ENCODE measurements around the gene SURF2.
"Not testable (repeated sequence)": the region's sequence is repeated elsewhere in the genome, so short reads cannot be mapped to it uniquely, and the experiment has no call there.

Gene SURF2

DNA sequence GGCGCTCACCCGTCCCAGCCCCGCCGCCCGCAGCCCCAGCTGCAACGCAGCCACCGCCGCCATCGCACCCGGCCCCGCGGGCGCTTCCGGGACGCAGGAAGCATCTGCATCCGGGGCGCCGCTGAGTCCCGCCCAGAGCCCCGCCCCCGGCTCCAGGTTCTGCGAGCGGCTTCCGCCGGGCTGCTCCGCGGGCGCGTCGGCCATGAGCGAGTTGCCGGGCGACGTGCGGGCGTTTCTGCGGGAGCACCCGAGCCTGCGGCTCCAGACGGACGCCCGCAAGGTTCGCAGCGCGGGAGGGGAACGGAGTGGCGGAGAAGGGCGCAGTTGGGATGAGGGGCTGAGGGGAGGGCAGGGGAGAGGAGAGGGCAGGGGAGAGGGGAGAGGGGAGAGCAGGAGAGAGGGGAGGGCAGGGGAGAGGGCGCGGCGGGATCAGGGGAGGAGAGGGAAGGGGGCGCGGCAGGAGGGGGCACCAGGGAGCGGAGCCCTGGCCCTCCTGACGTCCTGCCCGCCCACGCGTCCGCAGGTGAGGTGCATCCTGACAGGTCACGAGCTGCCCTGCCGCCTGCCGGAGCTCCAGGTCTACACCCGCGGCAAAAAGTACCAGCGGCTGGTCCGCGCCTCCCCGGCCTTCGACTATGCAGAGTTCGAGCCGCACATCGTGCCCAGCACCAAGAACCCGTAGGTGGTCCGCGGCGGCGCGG, at the start of gene SURF2, which contains the start of gene SURF1:
SURF2 (plus strand) TSS at position 160 of the 701 bp plus-strand sequence; CDS start at position 203, 43 bp downstream.
SURF1 (minus strand) TSS at position 97 of the 701 bp plus-strand sequence; CDS start at position 63, 34 bp downstream.
- TF ChIP-seq, protein P1, sequence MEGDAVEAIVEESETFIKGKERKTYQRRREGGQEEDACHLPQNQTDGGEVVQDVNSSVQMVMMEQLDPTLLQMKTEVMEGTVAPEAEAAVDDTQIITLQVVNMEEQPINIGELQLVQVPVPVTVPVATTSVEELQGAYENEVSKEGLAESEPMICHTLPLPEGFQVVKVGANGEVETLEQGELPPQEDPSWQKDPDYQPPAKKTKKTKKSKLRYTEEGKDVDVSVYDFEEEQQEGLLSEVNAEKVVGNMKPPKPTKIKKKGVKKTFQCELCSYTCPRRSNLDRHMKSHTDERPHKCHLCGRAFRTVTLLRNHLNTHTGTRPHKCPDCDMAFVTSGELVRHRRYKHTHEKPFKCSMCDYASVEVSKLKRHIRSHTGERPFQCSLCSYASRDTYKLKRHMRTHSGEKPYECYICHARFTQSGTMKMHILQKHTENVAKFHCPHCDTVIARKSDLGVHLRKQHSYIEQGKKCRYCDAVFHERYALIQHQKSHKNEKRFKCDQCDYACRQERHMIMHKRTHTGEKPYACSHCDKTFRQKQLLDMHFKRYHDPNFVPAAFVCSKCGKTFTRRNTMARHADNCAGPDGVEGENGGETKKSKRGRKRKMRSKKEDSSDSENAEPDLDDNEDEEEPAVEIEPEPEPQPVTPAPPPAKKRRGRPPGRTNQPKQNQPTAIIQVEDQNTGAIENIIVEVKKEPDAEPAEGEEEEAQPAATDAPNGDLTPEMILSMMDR (conservative IDR thresholded peaks at IDR 0.05), result no peak; the same call in 1 of the 2 replicates
- no peak; the same call in 1 of the 2 replicates for TF ChIP-seq ZFX (IDR thresholded peaks at IDR 0.05)
- peak within 1 kb of the TSS; percentile 81 for H3K27ac ChIP-seq

DNA sequence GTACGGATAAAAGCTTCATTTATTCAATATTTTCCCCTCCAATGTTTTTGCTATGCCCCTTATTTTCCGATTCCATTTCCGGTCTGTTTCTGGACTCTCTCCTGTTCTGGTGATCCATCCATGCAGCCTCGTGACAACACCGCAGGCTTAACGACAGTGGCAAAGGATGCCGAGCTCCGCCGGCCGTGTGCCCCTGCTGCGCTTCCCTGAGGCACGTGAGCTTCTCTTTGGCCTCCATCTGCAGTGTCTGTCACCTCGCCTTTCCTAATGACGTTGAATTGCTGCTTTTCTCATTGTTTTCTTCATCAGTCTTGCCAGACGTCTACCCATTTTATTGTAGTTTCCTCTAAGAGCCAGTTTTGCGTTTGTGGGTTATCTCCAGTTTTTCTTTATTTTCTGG, 49.0 kb upstream of the SURF2 start:
- TF ChIP-seq ZFX (IDR thresholded peaks at IDR 0.05), result no peak
- TF ChIP-seq, protein P1 (conservative IDR thresholded peaks at IDR 0.05), result no peak
- no peak overlapping the region for H3K27ac ChIP-seq

DNA sequence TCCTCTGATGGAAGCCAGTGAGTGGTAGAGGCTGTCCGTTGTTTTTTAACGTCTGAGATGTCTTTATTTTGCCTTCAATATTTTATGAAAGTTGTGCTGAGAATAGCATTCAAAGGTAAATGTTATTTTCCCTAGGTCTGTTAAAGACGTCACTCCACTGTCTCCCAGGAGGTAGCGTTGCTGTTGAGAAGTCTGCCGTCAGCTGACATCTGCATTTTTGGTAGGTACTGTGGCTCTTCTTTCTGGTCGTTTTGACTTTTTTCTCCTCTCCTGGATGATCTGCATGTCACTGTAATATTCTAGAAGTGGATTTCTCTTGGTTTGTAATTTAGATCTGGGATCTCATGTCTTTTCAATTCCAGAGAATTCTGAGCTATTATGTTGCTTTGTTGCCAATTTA, 46.7 kb upstream of the SURF2 start:
- no peak overlapping the region for H3K27ac ChIP-seq
- TF ChIP-seq, protein P1 (conservative IDR thresholded peaks at IDR 0.05), result no peak
- no peak for TF ChIP-seq ZFX (IDR thresholded peaks at IDR 0.05)

GRCh38 chr9:133315997-133316396, 40.4 kb upstream of the SURF2 start:
- TF ChIP-seq ZFX (IDR thresholded peaks at IDR 0.05), result no peak
- TF ChIP-seq, protein P1 (conservative IDR thresholded peaks at IDR 0.05), result no peak
- H3K27ac ChIP-seq, result no peak overlapping the region

GRCh38 chr9:133317551-133317950, 38.8 kb upstream of the SURF2 start:
- H3K27ac ChIP-seq, result not testable (repeated sequence)

GRCh38 chr9:133320421-133320881, 35.9 kb upstream of the SURF2 start:
- TF ChIP-seq, protein P1 (conservative IDR thresholded peaks at IDR 0.05), result no peak; the same call in 1 of the 2 replicates
- no peak for TF ChIP-seq ZFX (IDR thresholded peaks at IDR 0.05)

GRCh38 chr9:133321411-133321935, 34.9 kb upstream of the SURF2 start:
- no peak overlapping the region for H3K27ac ChIP-seq
- TF ChIP-seq ZFX (IDR thresholded peaks at IDR 0.05), result no peak
- TF ChIP-seq, protein P1 (conservative IDR thresholded peaks at IDR 0.05), result no peak

More at GRCh38 chr9:133320421-133320881, 35.9 kb upstream of the SURF2 start:
- no peak overlapping the region for H3K27ac ChIP-seq
